Calu3 (cell line): ENCODE data around the gene SWI5. TPM values are rescaled to one million over a fixed set of nuclear protein-coding genes. Genes with fewer than 3 reads are reported as not detected.

ENCODE experiments used
- BruUV-seq: library from RNA; stranded (reverse); fragments of 400-500 nt; replicated peaks from 2 replicates; lab custom pipeline; 2021; lab: Mats Ljungman, UMichigan
- CTCF ChIA-PET: fragments of 300-600 bp; sonication (Branson Sonifier 250); formaldehyde crosslinking; loops from one replicate; lab custom pipeline; 2022; ENCODE audit warnings: antibody characterized with exemption; lab: Charles Lee
- DNase-seq: peaks from one replicate; pipeline ENCODE4 v3.0.0; 2022
- H3K27ac Mint-ChIP-seq: one replicate; pipeline ENCODE4 v1.8.0; 2022; ENCODE audit warnings: mixed read lengths; ENCODE audit not compliant: unreplicated experiment
- H3K27me3 Mint-ChIP-seq: one replicate; pipeline ENCODE4 v1.8.0; 2022; ENCODE audit warnings: mixed read lengths; ENCODE audit not compliant: unreplicated experiment
- H3K36me3 Mint-ChIP-seq: one replicate; pipeline ENCODE4 v1.8.0; 2022; ENCODE audit warnings: mild to moderate bottlenecking, moderate library complexity, mixed read lengths; ENCODE audit not compliant: insufficient read depth, unreplicated experiment
- H3K4me1 Mint-ChIP-seq: one replicate; pipeline ENCODE4 v1.8.0; 2022; ENCODE audit warnings: mild to moderate bottlenecking, low read depth, mixed read lengths; ENCODE audit not compliant: unreplicated experiment
- H3K4me3 Mint-ChIP-seq: one replicate; pipeline ENCODE4 v1.8.0; 2022; ENCODE audit warnings: mild to moderate bottlenecking, low read depth, moderate library complexity, mixed read lengths; ENCODE audit not compliant: unreplicated experiment
- H3K9me3 Mint-ChIP-seq: one replicate; pipeline ENCODE4 v1.8.0; 2022; ENCODE audit warnings: low read depth, mixed read lengths; ENCODE audit not compliant: unreplicated experiment
- CTCF ChIP-seq: fragments of 200-600 bp; IDR thresholded peaks from one replicate; pipeline ENCODE4 v1.8.0; 2022; ENCODE audit warnings: antibody characterized with exemption; ENCODE audit not compliant: unreplicated experiment
- intact Hi-C: fragments of 100-400 bp; cut with micrococcal nuclease; formaldehyde crosslinking; loops from one replicate; pipeline ENCODE4 v1.10.0; 2022; ENCODE audit not compliant: unreplicated experiment
- total RNA-seq: library from RNA; stranded (reverse); gene quantifications from 2 replicates; pipeline ENCODE4 v1.2.3, GENCODE V29; 2022

The SWI5 gene
- total RNA-seq, 1 experiment from 2014 or later, result 9.6 TPM

GRCh38 chr9:128321879-128322403 lies 45.9 kb downstream of the SWI5 start:
- Mint-ChIP-seq H3K36me3 (peaks cover 21% of the 10 kb centered on the region), H3K27me3 (no peaks in the 10 kb centered on the region), H3K4me3 (peak overlapping the region; percentile 89), H3K9me3 (no peaks in the 10 kb centered on the region), H3K4me1 (no peaks in the 10 kb centered on the region), H3K27ac (peak overlapping the region; percentile 96)
- TSS peak; percentile 67 for BruUV-seq
- intact Hi-C loops, result no loop called here
- no peak for DNase-seq
- CTCF ChIA-PET, result no interaction called here
- no peak for TF ChIP-seq CTCF

GRCh38 chr9:128322404-128323211 lies 46.5 kb downstream of the SWI5 start, which contains the start of the genes COQ4 and TRUB2:
TSS of gene COQ4 (plus strand) at chr9:128322839. CDS start at chr9:128322859, 20 bp downstream.
TSS of gene TRUB2 (minus strand) at chr9:128322447. CDS start at chr9:128322408, 39 bp downstream.
- Mint-ChIP-seq H3K9me3 (no peaks in the 10 kb centered on the region), H3K27me3 (no peaks in the 10 kb centered on the region), H3K27ac (peak within 1 kb of the TSS; percentile 96), H3K4me3 (peak within 1 kb of the TSS; percentile 89), H3K36me3 (peaks cover 21% of the 10 kb centered on the region), H3K4me1 (no peaks in the 10 kb centered on the region)
- intact Hi-C loops, result no loop called here
- BruUV-seq, result TSS peak; percentile 62
- TF ChIP-seq CTCF, result no peak
- CTCF ChIA-PET, result no interaction called here
- DNase-seq, result peak; percentile 90

GRCh38 chr9:128323212-128323730 lies 47.2 kb downstream of the SWI5 start:
- Mint-ChIP-seq H3K9me3 (no peaks in the 10 kb centered on the region), H3K27ac (peak overlapping the region; percentile 96), H3K36me3 (peaks cover 21% of the 10 kb centered on the region), H3K4me1 (no peaks in the 10 kb centered on the region), H3K27me3 (no peaks in the 10 kb centered on the region), H3K4me3 (peak overlapping the region; percentile 89)
- DNase-seq, result no peak
- no TSS peak for BruUV-seq
- intact Hi-C loops, result no loop called here
- no peak for TF ChIP-seq CTCF
- CTCF ChIA-PET, result no interaction called here

GRCh38 chr9:128323791-128324190 lies 47.7 kb downstream of the SWI5 start:
- BruUV-seq, result no TSS peak
- Mint-ChIP-seq H3K36me3 (peaks cover 21% of the 10 kb centered on the region), H3K27ac (no peak overlapping the region), H3K4me1 (no peaks in the 10 kb centered on the region), H3K9me3 (no peaks in the 10 kb centered on the region), H3K4me3 (peak overlapping the region; percentile 89), H3K27me3 (no peaks in the 10 kb centered on the region)
- CTCF ChIA-PET, result no interaction called here
- TF ChIP-seq CTCF, result no peak
- intact Hi-C loops, result no loop called here
- DNase-seq, result no peak
